Measurements from ENCODE around the gene RIMBP2.

RIMBP2 gene

DNA sequence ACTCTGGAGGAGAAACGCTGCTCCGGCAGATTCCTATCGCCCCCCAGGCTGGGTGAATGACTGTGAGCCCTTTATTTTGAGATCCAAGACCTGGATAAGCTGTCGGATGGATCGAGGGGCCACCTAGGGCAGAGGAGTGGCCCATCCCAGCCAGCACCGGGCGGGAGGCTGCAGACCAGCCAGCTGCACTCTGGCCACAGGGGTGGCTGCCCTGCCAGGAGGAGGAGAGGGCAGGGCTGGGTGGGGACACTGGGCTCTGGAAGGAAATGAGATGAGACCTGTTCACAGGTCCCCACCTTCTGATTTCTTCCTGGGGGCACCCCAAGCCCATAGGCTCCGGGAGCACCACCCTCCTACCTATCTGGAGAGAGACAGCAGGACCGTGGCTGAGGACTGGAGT, 238.4 kb downstream of the RIMBP2 start:
- DNase-seq, result no peak

DNA sequence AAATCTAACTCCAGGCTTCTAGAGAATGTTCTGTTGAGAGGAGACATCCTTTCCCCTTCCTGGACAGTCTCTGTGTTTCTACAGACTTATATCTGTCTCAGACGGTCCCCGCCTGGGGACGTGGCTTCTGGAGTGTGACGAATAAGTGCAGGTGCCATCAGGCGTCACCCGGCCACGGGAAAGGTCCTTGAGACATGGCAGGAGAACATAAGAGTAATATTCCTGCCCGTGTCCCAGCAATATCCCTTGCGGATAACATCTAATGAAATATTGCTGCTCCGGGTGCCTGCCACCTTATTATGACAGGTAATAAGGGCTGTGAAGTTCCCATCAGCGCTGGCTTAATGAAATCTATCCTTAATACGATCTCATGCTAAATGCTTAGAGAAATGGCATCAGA, 238.8 kb downstream of the RIMBP2 start:
- DNase-seq, result no peak

DNA sequence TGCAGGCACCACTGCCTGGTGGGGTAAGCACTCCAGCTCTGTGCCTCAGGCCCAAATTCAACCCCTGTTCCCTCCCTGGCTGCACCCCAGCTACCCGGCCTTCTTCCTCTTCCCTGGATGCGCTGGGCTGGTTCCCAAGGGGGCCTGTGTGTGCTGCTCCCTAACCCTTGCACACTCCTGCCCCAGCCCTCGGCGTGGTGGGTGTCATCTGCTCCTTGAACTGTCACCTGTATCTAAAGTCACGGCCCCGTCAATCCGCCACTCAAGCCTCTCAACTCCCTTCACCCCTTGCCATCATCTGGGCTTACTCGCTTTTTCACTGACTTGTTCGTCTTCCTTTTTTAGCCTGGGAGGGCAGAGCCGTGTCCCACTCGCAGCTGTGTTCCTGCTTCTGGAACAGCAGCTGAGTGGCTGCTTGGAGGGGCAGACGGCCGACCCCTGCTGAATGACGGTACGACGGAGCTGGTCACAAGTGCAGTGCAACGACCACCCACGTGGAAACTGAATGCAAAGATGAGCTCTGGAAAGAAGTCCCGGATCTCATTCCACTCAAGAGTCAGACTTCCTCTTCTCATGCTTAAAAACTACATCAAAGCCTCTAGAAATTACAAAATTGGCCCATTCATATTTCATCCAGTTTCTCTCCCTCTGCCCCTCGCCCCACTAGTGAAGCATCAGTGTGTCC, 239.5 kb downstream of the RIMBP2 start:
- DNase-seq, result no peak

DNA sequence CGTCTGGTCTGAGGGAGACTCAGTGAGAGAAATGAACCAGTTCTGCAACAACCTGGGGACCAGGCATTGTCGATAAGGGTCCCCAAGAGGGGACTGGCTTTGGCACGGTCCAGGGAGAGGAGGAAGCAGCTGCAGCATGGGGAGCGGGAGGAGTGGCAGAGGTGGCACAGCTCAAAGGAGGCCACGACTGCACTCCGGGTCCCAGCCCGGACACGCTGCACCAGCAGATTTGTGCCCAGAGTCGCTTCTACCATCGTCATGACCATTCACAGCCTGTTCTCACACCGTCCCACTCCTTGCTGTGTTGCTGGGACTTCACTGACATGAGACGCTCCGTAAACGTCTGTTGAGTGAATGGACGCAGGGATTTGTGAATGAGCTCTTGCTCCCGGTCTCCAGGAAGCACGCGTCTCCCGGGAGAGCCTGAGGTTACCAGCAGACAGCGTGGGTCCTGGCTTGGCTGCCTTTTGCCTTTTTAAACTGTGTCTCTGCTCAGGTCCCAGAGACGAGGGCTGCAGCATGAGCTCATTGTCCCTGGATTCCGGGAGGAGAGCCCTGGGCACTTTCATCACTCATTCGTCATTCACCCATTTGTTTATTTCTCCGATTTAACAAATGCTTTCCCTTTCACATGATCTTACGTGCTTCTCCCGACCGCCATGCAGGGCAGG, 241.4 kb downstream of the RIMBP2 start:
- DNase-seq, result no peak

DNA sequence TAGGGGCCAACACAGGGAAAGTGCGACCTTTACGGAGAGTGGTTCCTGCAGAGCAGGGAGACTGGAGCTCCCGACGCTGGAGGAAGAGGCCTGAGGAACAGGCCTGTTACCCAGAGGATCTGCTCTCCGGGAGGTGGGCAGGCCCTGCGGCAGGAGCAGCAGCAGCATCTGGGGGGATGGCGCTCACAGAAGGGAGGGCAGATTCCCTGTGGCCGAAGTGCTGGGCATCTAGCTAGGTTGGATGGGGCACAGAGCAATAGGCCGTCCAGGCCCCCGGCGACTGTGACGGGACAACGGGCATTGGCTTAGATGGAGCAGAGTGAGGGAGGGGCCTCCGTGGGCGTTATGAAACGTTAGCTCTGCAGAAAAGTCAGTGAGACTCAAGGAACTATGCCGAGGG, 242.8 kb downstream of the RIMBP2 start:
- no peak for DNase-seq

DNA sequence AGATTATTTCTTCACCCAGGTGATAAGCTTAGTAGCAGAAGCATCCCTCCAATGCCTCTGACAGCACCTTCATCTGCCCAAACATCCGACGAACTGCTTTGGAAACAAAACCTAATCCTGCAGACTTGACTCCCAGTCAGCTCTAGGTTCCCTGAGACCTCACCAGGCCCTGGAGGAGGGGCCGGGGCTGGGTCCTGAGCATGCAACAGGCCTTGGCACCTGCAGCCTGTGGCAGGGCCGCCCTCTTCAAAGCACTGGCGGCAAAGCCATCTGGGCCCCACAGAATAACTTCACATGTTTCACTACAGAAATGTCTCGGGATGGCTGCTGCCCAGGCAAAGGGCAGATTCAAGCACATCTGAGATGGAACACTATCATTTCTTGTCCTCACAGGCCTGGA, 245.1 kb downstream of the RIMBP2 start:
- no peak for DNase-seq

DNA sequence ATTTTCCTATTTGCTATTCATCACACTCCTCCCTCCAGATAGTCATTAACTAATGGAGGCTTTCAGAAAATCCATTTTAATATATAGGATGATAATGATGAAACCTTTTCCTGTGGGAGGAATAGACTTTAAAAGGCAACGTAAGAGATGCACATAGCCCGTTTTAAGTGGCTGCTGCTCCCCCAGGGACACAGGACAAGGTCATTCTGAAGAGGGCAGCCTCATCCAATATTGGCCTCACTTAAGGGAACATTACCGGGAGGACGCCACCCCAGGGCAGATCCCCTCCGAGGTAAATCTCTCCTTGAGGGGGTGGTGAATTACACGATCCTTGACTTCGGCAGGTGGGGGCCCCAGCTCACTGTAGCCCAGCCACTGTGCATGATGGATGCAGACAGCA, 246.5 kb downstream of the RIMBP2 start:
- DNase-seq, result no peak

DNA sequence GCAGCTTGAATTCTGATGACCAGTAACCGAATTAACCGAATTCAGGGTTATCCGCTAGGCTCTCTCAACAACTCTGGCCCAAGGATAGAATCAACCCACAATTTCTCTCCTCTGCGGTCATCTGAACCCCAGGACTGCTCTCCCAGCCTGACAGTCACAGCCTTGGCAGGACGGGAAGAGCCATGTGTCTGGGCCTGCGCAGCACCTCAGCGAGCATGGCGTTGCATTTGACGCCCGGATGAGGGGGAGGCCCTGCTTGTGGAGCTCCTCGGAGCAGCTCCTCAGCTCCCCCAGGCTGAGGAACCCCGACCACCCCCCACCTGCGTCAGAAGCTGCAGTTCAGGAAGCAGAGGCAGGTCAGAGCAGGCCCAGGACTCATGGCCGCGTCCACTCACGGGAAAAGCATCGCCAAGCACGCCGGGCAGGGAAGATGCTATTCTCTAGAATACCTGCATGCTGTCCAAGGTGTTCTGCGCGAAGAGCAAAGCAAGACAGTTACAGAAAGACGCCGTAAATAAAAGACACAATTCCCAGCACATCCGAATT, 247.3 kb downstream of the RIMBP2 start:
- DNase-seq, result no peak

DNA sequence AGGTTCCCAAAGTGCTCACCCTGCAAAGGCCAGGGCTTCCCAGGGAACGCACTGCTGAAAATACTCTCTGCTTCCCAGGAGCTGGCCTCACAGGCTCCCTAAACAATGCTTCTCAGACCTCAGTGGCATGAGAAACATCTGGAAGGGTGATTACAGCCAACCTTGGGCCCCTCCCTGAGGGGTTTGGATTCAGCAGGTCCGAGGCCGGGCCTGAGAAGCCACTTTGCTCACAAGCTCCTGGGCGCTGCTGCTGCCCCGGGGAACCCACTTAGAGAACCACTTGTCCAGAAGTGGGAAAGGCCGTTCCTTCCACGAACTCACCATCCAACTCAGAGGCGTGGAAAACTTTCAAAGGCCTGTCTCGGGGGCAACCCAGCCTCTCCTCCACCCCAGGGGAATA, 247.9 kb downstream of the RIMBP2 start:
- no peak for DNase-seq

DNA sequence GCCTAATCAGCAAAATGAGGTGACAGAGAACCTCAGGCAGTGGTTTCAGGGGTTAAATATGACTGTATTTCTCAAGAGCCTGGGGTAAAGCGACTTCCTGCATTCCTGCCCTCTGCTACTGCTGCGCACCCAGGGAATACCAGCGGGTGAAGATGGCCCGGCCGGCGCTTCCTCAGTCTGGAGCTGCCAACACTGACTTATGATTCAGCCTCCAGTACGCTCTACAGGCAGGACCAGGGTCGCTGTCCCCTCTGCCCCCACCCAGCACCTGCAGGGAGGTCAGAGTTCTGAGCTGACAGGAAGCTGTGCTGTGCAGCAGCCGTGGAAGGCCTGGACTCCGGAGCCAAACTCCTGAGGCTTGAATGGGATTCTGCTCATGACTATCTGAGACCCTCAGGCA, 250.5 kb downstream of the RIMBP2 start:
- DNase-seq, result no peak

DNA sequence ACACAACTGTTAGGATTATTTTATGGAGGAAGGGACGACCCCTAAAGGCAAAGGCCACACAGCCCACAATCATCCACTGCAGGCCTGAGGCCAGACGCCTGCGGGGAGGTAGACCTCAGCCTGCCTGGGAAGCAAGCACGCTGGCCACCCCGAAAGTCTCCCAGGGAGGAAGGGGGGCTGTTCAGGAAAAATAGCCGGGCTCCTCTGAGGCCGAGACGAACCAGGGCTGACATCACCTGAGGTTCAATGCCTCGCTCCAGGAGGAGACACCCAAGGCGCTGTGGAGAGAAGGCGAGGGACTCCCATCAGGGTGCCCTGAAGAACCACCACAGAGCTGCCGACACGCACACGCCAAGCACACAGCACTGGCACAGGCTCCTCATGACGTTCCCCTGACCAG, 251.1 kb downstream of the RIMBP2 start:
- DNase-seq, result no peak

DNA sequence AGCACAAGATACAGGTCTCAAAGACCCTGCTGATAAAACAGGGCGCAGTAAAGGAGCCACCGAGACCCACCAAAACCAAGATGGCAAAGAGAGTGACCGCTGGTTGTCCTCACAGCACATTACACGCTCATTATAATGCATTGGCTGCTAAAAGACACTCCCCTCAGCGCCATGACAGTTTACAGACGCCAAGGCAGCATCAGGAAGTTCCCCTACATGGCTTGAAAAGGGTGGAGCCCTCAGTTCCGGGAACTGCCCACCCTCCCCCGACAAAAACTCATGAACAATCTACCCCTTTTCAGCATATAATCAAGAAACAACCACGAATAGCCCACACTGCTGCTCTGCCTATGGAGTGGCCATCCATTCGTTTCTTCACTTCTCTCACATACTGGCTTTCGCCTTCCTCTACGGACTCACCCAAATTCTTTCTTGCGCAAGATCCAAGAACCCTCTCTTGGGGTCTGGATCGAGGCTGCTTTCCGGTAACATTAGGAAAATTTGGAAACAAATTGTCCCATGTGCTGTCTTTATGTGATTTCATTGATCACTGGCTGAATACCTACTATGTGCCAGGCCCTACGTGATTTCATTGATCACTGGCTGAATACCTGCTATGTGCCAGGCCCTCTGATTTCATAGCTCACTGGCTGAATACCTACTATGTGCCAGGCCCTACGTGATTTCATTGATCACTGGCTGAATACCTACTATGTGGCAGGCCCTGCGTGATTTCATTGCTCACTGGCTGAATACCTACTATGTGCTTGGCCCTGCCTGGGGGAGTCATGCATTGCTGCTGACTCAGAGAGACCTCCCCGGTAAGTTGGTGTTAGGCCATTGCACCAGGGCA, 252.1 kb downstream of the RIMBP2 start:
- DNase-seq, result no peak

DNA sequence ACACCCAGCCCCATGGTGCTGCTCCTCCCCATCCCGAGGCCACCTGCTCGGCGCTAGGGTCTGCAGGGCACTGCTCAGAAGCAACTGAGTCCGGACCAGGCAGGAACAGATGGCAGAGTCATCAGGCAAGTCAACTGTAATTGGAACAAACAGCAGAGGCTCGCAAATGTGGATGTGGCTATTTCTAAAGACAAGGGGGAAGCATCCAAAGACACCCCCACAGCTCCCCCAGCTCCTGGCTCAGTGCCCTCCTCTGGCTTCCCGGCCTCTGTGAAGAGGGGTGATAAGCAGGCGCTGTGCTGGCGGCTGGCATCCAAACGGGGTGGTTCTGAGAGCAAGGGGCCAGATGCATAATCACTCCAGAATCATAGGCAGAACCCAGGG, 252.8 kb downstream of the RIMBP2 start:
- no peak for DNase-seq

DNA sequence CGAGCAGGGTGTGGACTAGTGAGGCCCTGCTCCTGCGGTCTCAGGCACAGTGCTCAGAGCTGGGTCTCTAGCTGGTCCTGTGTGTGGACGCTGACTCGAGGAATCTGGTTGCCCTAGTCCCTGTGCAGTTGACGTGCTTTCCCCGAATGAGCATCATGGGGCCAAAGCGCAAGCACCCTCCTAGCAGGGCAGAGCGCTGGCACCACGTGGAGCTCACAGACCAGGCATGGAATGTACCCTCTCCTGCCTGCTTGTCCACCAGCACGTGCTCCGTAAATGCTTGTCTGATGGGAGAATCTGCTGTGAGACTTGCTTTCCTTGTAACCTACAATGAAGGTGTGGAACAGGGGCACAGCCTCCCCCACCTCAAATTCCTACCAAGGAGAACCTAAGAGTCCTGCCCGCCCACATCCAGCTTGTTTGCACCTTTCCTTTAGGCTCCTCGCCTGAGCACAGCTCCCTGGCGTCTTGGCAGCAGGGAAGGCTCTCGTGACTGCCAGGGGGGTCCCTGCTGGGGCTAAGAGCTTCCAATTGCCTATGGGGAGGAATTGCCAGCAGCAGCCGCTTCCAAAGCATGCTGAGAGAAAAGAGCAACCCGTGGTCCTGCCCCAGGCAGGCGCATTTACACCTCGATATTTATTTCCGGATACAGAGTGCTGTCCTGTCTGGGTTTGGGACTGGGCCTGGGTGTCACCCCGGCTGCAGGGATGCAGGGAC, 253.4 kb downstream of the RIMBP2 start:
- DNase-seq, result no peak

DNA sequence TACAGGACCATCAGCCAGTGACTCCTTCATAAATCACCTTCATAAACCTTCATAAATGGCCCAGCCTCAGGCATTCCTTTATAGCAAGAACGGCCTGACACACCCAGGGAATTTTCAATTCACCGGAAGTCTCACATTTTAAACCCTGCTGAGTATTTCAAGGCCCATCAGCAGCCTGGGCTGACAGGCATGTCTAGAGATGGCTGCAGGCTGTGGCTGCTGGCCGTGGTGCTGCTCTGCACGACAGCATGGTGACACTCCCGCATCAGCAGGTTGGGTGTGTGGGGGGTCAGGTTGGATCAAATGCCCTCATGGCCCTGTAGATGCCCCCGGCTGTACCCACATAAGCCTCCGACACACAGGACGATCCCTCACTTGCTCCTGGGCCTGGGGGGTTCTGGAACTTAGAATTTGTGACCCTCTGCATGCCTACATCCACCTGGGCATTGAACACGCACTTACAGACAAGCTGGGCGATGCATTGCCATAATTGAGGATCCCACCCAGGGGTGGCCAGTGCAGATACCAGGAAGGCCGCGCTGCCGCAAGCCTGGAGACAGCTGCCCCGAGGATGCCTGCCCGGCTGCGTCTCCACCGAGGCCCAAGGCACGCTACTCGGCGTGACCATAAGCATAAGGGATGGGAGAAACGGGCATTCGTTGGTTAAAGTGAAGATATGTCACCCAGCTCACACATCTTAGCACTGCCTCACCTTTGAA, 254.1 kb downstream of the RIMBP2 start:
- no peak for DNase-seq

DNA sequence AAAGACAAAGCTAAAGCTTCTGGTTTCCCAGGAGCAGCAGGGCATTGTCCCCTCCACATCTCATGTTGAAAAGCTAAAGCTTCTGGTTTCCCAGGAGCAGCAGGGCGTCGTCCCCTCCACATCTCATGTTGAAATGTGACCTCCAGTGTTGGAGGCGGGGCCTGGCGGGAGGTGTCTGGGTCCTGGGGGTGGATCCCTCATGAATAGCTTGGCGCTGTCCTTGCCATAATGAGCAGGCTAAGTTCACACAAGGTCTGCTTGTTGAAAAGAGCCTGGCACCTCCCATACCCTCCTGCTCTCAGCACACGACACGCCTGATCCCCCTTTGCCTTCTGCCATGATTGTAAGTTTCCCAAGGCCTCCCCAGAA, 254.7 kb downstream of the RIMBP2 start:
- DNase-seq, result no peak

DNA sequence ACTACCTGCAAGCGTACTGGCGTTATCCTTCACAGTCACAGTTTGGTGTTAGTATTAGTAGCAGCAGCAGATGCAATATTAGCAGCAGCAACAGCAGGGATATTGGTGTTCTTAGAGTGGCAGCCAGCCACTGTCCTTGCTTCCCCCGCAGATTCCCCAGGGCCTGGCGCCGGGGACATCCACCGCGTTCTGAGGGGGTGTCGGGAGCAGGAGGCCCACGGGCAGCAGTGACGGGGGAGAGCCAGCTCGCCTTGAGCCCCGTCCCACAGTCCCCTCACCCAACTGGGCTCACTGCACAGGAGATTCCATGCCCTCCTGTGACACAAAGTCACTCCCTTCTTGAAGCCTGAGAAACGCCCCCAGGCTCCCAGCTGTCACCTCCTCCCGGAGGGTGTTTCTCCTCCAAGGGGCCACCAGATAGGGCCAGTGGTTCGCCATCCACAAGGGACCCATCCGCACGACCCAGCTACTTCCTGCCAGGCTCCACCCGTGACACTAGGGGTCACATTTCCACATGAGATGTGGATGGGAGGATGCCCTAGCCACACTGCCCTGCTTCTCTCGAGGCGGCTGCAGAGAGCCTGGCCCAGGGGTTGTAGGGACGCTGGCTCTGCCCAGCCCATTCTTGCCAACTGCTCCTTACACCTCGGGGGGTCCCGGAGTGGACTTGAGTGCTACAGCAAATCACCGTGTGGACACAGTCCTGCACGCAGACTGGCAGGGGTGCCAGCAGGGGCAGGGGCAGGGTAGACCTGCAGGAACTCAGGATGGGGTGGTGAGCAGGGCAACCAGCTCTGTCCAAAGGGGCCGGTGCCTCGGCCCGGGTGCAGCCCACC, 255.3 kb downstream of the RIMBP2 start:
- DNase-seq, result no peak

DNA sequence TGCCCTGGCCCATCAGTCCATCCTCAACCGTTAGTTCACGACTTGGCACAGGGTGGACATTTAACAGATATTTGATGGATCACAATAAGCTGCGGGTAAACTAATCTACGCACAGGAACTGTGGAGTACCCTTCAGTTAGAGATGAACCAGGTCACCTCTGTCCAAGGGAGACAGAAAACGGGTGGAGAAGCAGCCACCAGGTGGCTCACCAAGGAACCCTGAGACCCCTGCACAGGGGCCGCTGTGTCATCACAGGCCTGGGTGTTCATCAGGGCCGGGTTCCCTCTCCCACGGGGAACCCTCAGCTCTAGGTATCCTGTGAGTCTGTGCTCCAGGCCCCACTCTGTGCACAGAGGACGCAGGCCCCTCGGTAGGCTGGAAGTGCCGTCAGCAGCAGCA, 256.2 kb downstream of the RIMBP2 start:
- DNase-seq, result no peak

DNA sequence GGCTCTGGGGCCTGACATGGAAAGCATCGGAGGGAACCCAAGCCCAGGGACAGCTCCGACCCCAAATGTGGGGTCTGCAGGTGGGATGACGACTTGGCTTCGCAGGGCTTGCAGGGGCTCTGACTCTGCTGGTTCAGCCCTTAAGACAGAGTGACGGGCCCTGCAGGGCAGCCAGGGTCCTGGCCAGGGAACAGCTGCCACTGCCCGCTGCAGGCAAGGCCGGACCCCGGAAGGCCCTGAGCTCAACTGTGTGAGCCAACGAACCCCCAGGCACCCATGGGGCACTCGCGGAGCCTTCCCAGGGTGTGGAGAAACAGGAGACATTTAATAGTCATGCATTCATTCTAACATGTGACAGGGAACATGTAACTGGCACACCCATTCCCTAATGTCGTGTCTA, 257.8 kb downstream of the RIMBP2 start:
- no peak for DNase-seq

DNA sequence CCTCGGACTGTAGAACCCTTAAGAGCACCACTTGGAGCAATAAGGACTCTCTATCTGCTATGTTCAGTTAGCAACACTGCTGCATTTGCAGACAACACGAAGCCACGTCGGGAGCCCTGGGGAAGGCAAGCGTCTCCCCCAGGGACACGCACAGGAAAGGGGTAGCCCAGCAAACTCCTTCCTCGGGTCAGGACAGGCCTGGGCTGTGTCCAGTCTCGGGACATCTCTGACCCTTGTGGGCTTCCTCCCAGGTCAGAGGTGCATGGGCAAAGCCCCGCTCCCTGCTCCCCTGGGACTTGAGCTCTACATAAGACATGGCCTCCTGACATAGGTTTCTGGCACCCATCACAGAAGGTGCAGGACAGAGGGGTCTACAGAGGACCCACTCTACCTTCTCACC, 258.9 kb downstream of the RIMBP2 start:
- DNase-seq, result no peak

DNA sequence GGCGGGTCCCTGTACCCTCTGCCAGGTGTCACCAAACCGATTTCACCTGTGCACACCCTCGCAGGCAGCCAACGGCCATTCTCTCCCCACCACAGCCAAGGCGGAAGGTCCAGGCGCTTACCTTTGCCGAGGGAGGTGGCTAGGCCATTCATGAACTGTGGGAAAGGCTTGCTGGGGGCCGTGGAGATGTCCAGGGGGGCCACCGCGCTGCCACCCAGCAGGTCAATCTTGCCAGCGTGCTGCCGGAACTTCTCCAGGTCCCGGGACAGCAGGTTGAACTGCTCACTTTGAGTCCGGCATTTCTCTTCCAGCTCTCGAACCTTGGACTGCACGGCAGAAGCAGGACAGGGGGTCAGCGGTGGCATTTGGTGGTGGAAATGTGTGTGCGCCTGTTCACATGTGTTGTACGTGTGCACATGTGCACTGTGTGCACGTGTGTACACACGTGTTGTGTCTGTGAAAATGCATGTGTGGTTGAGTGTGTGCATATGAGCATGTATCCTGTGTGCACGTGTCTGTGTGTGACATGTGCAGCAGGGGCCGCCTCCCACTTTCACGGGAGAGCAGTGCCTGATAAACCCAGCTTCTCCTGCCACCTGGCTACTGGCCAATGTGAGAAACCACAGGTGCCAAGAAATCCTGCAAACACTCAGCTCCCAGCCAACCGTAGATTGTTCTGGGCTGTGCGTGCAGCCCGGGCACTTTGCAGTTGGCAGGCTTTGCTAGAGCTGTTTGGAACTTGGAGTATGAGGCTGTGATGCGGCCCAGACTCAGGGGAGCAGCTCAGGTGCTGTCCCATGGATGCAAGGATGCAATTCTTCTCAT, 259.5 kb downstream of the RIMBP2 start:
- DNase-seq, result no peak
